AG04450 (cell line): ENCODE results near the gene ZNF71. TPM values are rescaled to one million over a fixed set of nuclear protein-coding genes. Genes with fewer than 3 reads are reported as not detected.

Source experiments
- CTCF ChIA-PET: fragments of 300-600, 350-600 bp; formaldehyde crosslinking; extraction: SDS; loops from one replicate; lab custom pipeline; 2022; ENCODE audit warnings: antibody characterized with exemption, inconsistent platforms; lab: Charles Lee
- POLR2A ChIA-PET: fragments of 350-600 bp; formaldehyde crosslinking; extraction: SDS; loops from one replicate; lab custom pipeline; 2021; ENCODE audit warnings: antibody characterized with exemption, inconsistent platforms; lab: Yijun Ruan, JAX
- DNase-seq: peaks from one replicate; pipeline ENCODE4 v3.0.0-alpha.2; 2011; ENCODE audit warnings: low read depth, low spot score
- H3K27ac ChIP-seq: one replicate; pipeline ENCODE4 v1.5.1; 2012; ENCODE audit warnings: low read depth, low read length, control low read depth
- H3K27me3 ChIP-seq: one replicate; pipeline ENCODE4 v1.6.0; 2012; ENCODE audit warnings: low read length; ENCODE audit not compliant: control insufficient read depth, insufficient read depth
- H3K4me3 ChIP-seq: 2 replicates; pipeline ENCODE4 v1.5.1; 2011; ENCODE audit warnings: mild to moderate bottlenecking, low read depth, low read length, control low read depth
- H3K9me3 ChIP-seq: 2 replicates; pipeline ENCODE4 v1.5.1; 2012; ENCODE audit warnings: low read length; ENCODE audit not compliant: control insufficient read depth, insufficient read depth
- polyA plus RNA-seq: library from polyadenylated mRNA; depleted of rRNA; stranded (reverse); fragments of >200 nt; gene quantifications from 2 replicates; pipeline ENCODE4 v1.2.3, GENCODE V29; 2011
- TF ChIP-seq, protein P1 (sequence below): IDR thresholded peaks from 2 replicates; pipeline ENCODE4 v1.5.1; 2011; ENCODE audit warnings: low read depth, low read length, control low read depth, inconsistent platforms

ZNF71 gene
- polyA plus RNA-seq, 1 experiment = 4.7 TPM

DNA sequence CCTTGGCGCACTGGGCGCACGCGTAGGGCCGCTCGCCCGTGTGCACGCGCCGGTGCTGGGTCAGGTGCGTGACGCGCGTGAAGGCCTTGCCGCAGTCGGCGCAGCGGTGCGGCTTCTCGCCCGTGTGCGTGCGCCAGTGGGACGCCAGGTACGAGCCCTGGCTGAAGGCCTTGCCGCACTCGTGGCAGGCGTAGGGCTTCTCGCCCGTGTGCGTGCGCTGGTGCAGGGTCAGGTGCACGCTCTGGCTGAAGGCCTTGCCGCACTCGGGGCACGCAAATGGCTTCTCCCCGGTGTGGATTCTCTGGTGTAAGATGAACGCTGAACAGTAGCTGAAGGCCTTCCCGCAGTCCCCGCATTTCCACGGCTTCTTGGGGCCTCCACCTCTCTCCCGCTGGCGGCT, 69.4 kb downstream of the ZNF71 start:
- ChIA-PET POLR2A (no interaction called here), CTCF (no interaction called here)
- peaks cover 92% of the 10 kb centered on the region for H3K9me3 ChIP-seq
- no peak overlapping the region for H3K4me3 ChIP-seq
- no peak for DNase-seq
- TF ChIP-seq, protein P1, sequence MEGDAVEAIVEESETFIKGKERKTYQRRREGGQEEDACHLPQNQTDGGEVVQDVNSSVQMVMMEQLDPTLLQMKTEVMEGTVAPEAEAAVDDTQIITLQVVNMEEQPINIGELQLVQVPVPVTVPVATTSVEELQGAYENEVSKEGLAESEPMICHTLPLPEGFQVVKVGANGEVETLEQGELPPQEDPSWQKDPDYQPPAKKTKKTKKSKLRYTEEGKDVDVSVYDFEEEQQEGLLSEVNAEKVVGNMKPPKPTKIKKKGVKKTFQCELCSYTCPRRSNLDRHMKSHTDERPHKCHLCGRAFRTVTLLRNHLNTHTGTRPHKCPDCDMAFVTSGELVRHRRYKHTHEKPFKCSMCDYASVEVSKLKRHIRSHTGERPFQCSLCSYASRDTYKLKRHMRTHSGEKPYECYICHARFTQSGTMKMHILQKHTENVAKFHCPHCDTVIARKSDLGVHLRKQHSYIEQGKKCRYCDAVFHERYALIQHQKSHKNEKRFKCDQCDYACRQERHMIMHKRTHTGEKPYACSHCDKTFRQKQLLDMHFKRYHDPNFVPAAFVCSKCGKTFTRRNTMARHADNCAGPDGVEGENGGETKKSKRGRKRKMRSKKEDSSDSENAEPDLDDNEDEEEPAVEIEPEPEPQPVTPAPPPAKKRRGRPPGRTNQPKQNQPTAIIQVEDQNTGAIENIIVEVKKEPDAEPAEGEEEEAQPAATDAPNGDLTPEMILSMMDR = no peak
- no peak overlapping the region for H3K27ac ChIP-seq
- no peaks in the 10 kb centered on the region for H3K27me3 ChIP-seq

DNA sequence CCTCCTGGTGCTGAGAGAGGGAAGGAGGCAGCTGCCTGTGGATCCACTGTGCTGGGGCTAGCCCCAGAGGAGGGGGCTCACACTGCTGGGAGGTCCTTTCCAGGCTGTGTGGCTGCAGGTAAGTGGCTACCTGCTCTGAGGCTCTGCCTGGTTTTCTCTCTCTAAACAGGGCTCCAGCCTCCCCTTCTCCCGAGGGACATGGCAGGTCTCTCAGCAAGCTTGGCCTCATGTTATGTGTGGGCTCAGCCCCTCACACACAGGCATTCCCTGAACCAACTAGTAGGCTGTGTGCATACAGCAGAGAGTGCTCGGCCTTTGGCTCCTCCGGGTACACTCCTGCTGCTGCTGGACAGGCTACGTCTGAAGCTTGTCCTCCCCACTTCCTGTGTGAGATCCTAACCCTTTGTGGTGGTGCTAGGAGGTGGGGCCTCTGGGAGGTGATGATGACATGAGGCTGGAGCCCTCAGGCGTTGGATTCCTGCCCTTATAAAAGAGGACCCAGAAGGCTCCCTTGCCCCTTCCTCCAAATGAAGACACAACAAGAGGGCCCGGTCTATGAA, 72.3 kb downstream of the ZNF71 start:
- ChIA-PET POLR2A (no interaction called here), CTCF (no interaction called here)
- no peak overlapping the region for H3K27ac ChIP-seq
- no peak for DNase-seq
- H3K27me3 ChIP-seq = no peaks in the 10 kb centered on the region
- TF ChIP-seq, protein P1 = no peak
- H3K4me3 ChIP-seq = no peak overlapping the region
- H3K9me3 ChIP-seq = peaks cover 91% of the 10 kb centered on the region

DNA sequence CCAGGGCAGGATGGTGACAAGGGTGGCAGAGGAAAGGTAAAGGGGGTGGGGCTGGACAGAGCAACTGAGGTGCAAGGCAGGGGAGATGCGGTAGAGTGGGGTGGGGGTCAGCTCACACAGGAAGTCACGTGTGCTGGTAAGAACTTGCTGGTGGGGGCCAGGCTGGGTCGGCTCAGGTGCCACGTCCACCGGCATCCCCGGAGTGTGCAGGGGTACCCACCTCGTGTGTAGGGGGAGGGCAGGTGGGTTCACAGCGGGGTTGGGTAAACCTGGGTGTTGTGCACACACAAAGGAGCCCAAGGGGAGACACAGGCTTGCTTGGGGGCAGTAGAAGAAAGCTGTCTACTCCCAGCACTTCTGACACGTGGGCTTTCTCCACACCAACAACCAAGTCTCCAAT, 73.6 kb downstream of the ZNF71 start:
- CTCF ChIA-PET = no interaction called here
- TF ChIP-seq, protein P1 = no peak
- POLR2A ChIA-PET = no interaction called here
- Histone ChIP-seq H3K9me3 (peaks cover 86% of the 10 kb centered on the region), H3K27me3 (no peaks in the 10 kb centered on the region), H3K4me3 (no peak overlapping the region), H3K27ac (no peak overlapping the region)
- DNase-seq = no peak

DNA sequence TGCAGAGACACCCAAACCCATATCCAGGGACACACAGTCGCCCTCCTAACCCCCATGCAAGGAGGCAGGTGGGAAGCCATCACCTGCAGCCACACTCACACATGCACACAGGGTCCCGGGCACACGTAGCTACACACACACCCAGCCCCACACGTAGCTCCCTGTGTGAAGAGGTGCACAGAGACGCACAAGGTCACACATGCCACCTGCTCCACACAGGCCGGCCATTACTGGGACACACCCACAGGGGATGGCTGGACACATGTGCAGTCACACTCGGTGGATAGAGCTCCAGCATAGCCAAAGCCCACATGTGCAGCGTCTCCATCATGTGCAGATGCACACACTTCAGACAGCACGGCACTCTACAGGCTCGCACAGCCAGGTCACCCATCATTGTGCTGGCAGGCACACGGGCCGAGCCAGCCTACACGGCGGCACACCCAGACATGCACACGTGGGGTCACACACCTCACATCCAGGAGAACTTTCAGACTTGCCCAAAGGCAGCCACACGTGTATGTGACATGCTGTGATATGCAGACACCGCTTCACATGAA, 75.4 kb downstream of the ZNF71 start:
- H3K4me3 ChIP-seq = no peak overlapping the region
- H3K9me3 ChIP-seq = peaks cover 79% of the 10 kb centered on the region
- no peaks in the 10 kb centered on the region for H3K27me3 ChIP-seq
- POLR2A ChIA-PET = no interaction called here
- no peak overlapping the region for H3K27ac ChIP-seq
- TF ChIP-seq, protein P1 = no peak
- CTCF ChIA-PET = no interaction called here
- DNase-seq = no peak

DNA sequence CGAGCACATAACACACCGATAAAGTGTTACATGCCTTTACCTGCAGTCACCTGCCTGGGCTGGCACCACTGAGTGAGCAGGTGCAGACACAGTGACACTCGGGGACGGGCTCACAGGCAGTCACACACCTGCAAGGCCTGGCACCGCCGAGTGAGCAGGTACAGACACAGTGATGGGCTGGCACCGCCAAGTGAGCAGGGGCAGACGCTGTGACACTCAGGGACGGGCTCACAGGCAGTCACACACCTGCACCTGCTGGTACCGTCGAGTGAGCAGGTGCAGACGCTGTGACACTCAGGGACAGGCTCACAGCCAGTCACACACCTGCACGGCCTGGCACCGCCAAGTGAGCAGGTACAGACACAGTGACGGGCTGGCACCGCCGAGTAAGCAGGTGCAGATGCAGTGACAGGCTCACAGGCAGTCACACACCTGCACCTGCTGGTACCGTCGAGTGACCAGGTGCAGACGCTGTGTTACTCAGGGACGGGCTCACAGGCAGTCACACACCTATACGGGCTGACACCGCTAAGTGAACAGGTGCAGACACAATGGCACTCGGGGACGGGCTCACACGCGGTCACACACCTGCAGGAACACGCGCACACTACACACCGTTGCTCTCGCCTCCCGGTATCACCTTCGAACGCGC, 76.0 kb downstream of the ZNF71 start:
- no peak for DNase-seq
- Histone ChIP-seq H3K9me3 (peaks cover 79% of the 10 kb centered on the region), H3K27ac (no peak overlapping the region), H3K27me3 (no peaks in the 10 kb centered on the region), H3K4me3 (no peak overlapping the region)
- ChIA-PET POLR2A (no interaction called here), CTCF (no interaction called here)
- TF ChIP-seq, protein P1 = no peak
